Measurements from ENCODE around the gene NME3. TPM values are rescaled to one million over a fixed set of nuclear protein-coding genes. Genes with fewer than 3 reads are reported as not detected.

Gene NME3
- total and polyA plus RNA-seq, 2 donors (not counting 3 experiments of a cell fraction or from before 2014, with no cell fraction given) = 38.2 to 74.4 TPM

- intact Hi-C loops (cut with micrococcal nuclease) (loop anchor here (5.0 to 10.0 kb wide), 2 partner anchors 358 to 476 kb away; partner anchors contain the start of genes UBE2I and UQCC4), dilution Hi-C loops (cut with MboI; ENCODE audit: extremely low pct_ligation_motif_present, low sequenced_read_pairs) (no loop called here)
- H3K4me1 ChIP-seq (ENCODE audit: control insufficient read depth, extremely low read depth, insufficient read depth, low read length) = peaks cover 14% of the 10 kb centered on the region
- H3K4me3 ChIP-seq (replicated peaks in 1 of 3; ENCODE audit: insufficient read depth in 1 of 3, low read depth in 1 of 3, low read length in 3 of 3) = no peak overlapping the region
- H3K36me3 ChIP-seq (ENCODE audit: control insufficient read depth in 2 of 2, extremely low read depth in 1 of 2, insufficient read depth in 2 of 2, low read length in 2 of 2) = peaks cover 0 to 40% of the 10 kb centered on the region in 2 experiments
- TF ChIP-seq MYC (IDR thresholded peaks at IDR 0.05; ENCODE audit: low read depth, low read length) (no peak), EZH2 (IDR thresholded peaks at IDR 0.05; ENCODE audit: borderline replicate concordance, low read depth, low read length, severe bottlenecking) (no peak), POLR2AphosphoS5 (IDR thresholded peaks at IDR 0.05; ENCODE audit: insufficient read depth, low read depth, low read length) (no peak), POLR2A (IDR thresholded peaks at IDR 0.05; ENCODE audit: low read depth, low read length) (no peak), GATA2 (IDR thresholded peaks at IDR 0.05; ENCODE audit: insufficient read depth, insufficient read length, low read depth, low read length) (no peak), FOS (IDR thresholded peaks at IDR 0.05; ENCODE audit: borderline replicate concordance, insufficient read depth, low read length) (no peak), JUN (IDR thresholded peaks at IDR 0.05; ENCODE audit: borderline replicate concordance, insufficient read depth, insufficient read length, low read depth) (no peak), CTCF (IDR thresholded peaks at IDR 0.05; ENCODE audit: extremely low read depth in 1 of 2, insufficient read depth in 1 of 2, low read depth in 1 of 2, low read length in 2 of 2) (no peak)
- no peak for FAIRE-seq
- H3K4me2 ChIP-seq (ENCODE audit: insufficient read depth, low read length) = no peak overlapping the region
- CTCF ChIA-PET = interaction anchor here (1.5 kb wide), 1 partner anchor 73 kb away, joined by 3 read pairs; no protein-coding TSS in a partner anchor
- peaks cover 21% of the 10 kb centered on the region for H3K79me2 ChIP-seq (ENCODE audit: control insufficient read depth, insufficient read depth, low read length)
- H2AFZ ChIP-seq (ENCODE audit: low read depth, low read length) = no peak overlapping the region
- H4K20me1 ChIP-seq (replicated peaks; ENCODE audit: control insufficient read depth, extremely low read depth, insufficient read depth, low read length) = no peaks in the 10 kb centered on the region
- H3K9me3 ChIP-seq (replicated peaks; ENCODE audit: control insufficient read depth, insufficient read depth, low read length) = no peaks in the 10 kb centered on the region
- H3K9ac ChIP-seq (replicated peaks; ENCODE audit: extremely low read depth, insufficient read depth, low read length) = no peak overlapping the region
- POLR2A ChIA-PET = interaction anchor here (1.2 kb wide), 1 partner anchor 360 kb away, joined by 3 read pairs; the partner anchor contains the start of gene UQCC4
- H3K27ac ChIP-seq (ENCODE audit: insufficient read depth, low read depth, low read length) = no peak overlapping the region
- no peaks in the 10 kb centered on the region for H3K9me1 ChIP-seq (replicated peaks; ENCODE audit: control insufficient read depth, extremely low read depth, insufficient read depth, low read length)
- DNase-seq (ENCODE audit: low read depth, low spot score) = no peak
- BruUV-seq (replicated peaks) = TSS peak; percentile 44
- H3K27me3 ChIP-seq (ENCODE audit: control insufficient read depth in 2 of 2, insufficient read depth in 2 of 2, low read length in 2 of 2) = no peaks in the 10 kb centered on the region
Observed at GRCh38 chr16:1780677-1781072, 9.3 kb upstream of the NME3 start.

Data from endothelial cell of umbilical vein (primary cell).